GM10266 (cell line): ENCODE measurements around the gene NRDE2.

ENCODE experiments used
- DNase-seq: peaks from one replicate; pipeline ENCODE4 v3.0.0; 2012; ENCODE audit errors: extremely low spot score
- CTCF ChIP-seq: IDR thresholded peaks from 2 replicates; pipeline ENCODE4 v1.5.1; 2012; ENCODE audit warnings: mild to moderate bottlenecking, low read depth; ENCODE audit not compliant: control insufficient read depth, insufficient read depth; ENCODE audit errors: missing control alignments

The NRDE2 gene

GRCh38 chr14:90319173-90319572, 12.6 kb downstream of the NRDE2 start:
- DNase-seq = no peak
- no peak for TF ChIP-seq CTCF

GRCh38 chr14:90318016-90318415, 13.7 kb downstream of the NRDE2 start:
- no peak for DNase-seq
- no peak for TF ChIP-seq CTCF

- no peak for DNase-seq
- no peak for TF ChIP-seq CTCF
Measured at GRCh38 chr14:90317286-90317685, 14.5 kb downstream of the NRDE2 start.

- no peak for DNase-seq
- no peak for TF ChIP-seq CTCF
Measured at GRCh38 chr14:90308561-90308960, 23.2 kb downstream of the NRDE2 start.

GRCh38 chr14:90305176-90305601, 26.6 kb downstream of the NRDE2 start:
- DNase-seq = no peak
- TF ChIP-seq CTCF = no peak

GRCh38 chr14:90304502-90304901, 27.2 kb downstream of the NRDE2 start:
- TF ChIP-seq CTCF = no peak
- DNase-seq = no peak

GRCh38 chr14:90303473-90303872, 28.3 kb downstream of the NRDE2 start:
- no peak for DNase-seq
- TF ChIP-seq CTCF = no peak
